Stimulated activated naive CD8-positive, alpha-beta T cell treated with anti-CD3 and anti-CD28 coated beads, Interleukin-15, Interleukin-2, amounts not matched to agents 100 ng/mL and 50 ng/mL, for 24 hours (primary cell): ENCODE measurements around the gene CCR2.
A peak's percentile ranks its signal among the peaks of the same experiment; 100 is the strongest.

Source experiments
- H3K27ac Mint-ChIP-seq: one replicate; pipeline ENCODE4 v1.8.0; 2021; ENCODE audit warnings: mild to moderate bottlenecking, mixed read lengths
- H3K27me3 Mint-ChIP-seq: one replicate; pipeline ENCODE4 v1.8.0; 2021; ENCODE audit warnings: mixed read lengths
- H3K36me3 Mint-ChIP-seq: one replicate; pipeline ENCODE4 v1.8.0; 2021; ENCODE audit warnings: low read depth, mixed read lengths
- H3K4me1 Mint-ChIP-seq: one replicate; pipeline ENCODE4 v1.8.0; 2021; ENCODE audit warnings: low read depth, mixed read lengths
- H3K4me3 Mint-ChIP-seq: one replicate; pipeline ENCODE4 v1.8.0; 2021; ENCODE audit warnings: mild to moderate bottlenecking, mixed read lengths
- H3K9me3 Mint-ChIP-seq: one replicate; pipeline ENCODE4 v1.8.0; 2021; ENCODE audit warnings: mixed read lengths

CCR2 gene

DNA sequence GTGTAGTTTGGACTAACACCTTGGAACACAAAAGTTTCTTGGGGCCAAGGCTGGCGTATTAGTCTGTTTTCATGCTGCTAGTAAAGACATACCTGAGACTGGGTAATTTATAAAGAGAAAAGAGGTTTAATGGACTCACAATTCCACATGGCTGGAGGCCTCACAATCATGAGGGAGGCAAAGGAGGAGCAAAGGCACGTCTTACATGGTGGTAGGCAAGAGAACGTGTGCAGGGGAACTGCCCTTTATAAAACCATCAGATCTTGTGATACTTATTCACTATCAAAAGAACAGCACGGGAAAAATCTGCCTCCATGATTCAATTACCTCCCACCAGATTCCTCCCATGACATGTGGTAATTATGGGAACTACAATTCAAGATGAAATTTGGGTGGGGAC lies 9.4 kb upstream of the CCR2 start:
- Mint-ChIP-seq H3K9me3 (peaks cover 13% of the 10 kb centered on the region), H3K4me3 (no peak overlapping the region), H3K4me1 (peaks cover 19% of the 10 kb centered on the region), H3K27me3 (no peaks in the 10 kb centered on the region), H3K36me3 (peaks cover 5% of the 10 kb centered on the region), H3K27ac (no peak overlapping the region)

GRCh38 chr3:46348823-46349482 lies 5.0 kb upstream of the CCR2 start:
- peak overlapping the region; percentile 50 for H3K27ac Mint-ChIP-seq
- peaks cover 63% of the 10 kb centered on the region for H3K4me1 Mint-ChIP-seq
- H3K4me3 Mint-ChIP-seq = peak overlapping the region; percentile 57

DNA sequence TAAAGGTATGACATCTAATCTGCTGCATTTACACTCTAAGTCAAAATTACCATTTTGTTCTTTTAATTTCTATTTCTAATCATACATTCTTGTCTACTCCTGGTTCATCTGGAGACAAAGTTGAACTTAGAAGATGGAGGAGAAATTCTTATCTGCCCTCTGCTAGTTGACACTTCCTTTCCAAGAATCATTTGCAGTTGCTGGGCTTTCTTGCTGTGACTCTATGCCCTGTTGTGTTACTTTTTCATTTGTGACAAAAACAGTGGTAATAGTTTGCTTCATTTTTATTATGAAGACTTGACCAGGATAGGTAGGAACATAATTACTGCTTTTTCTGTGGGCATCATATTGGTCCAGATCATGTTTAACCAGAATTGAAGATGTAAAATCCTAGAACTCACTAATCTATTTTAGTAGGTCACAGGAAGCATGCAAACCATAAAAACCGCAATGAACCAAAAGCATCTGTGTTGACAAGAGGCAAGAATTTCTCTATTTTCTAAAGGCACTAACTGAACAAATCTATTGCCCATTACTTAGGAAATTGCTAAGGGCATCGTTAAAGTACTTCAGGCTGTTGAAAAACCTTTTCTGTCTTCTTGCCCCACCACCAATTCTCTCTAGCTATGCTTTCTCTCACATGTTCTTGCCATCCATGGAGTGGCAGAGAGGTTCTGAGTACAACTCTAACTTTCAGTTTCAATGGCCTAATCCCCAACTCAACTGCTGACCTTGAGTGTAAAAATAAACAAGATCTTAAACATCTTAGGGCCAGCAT lies 4.2 kb upstream of the CCR2 start:
- H3K36me3 Mint-ChIP-seq = peaks cover 5% of the 10 kb centered on the region
- peaks cover 71% of the 10 kb centered on the region for H3K4me1 Mint-ChIP-seq
- peak overlapping the region; percentile 50 for H3K27ac Mint-ChIP-seq
- peaks cover 17% of the 10 kb centered on the region for H3K27me3 Mint-ChIP-seq
- H3K4me3 Mint-ChIP-seq = peak overlapping the region; percentile 57
- peaks cover 4% of the 10 kb centered on the region for H3K9me3 Mint-ChIP-seq

More at GRCh38 chr3:46348823-46349482, 5.0 kb upstream of the CCR2 start:
- H3K27me3 Mint-ChIP-seq = peaks cover 17% of the 10 kb centered on the region
- H3K9me3 Mint-ChIP-seq = peaks cover 4% of the 10 kb centered on the region
- H3K36me3 Mint-ChIP-seq = peaks cover 5% of the 10 kb centered on the region

GRCh38 chr3:46350262-46350565 lies 3.7 kb upstream of the CCR2 start:
- Mint-ChIP-seq H3K27ac (no peak overlapping the region), H3K27me3 (peaks cover 20% of the 10 kb centered on the region), H3K36me3 (peaks cover 5% of the 10 kb centered on the region), H3K4me3 (peak overlapping the region; percentile 57), H3K4me1 (peaks cover 76% of the 10 kb centered on the region), H3K9me3 (peaks cover 4% of the 10 kb centered on the region)

DNA sequence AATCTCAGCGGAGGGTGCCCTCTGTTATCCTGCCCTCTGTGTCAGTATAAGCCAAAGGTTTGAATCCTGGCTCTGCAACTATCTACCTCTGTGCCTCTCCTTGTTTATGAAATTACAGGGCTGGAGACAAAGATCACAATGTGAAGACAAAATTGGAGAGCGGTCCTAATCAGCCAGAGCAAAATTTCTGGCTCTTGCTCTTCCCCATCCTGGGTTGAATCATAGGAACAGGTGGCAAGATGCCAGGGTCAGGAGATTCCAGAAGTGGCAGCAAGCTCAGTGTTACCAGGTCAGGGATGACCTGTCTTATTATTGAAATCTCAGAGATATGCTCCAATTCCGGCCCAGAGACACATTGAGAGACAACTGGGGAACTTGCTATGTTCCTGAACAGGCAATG lies 2.3 kb upstream of the CCR2 start:
- peaks cover 5% of the 10 kb centered on the region for H3K36me3 Mint-ChIP-seq
- H3K4me1 Mint-ChIP-seq = peaks cover 82% of the 10 kb centered on the region
- H3K9me3 Mint-ChIP-seq = peaks cover 4% of the 10 kb centered on the region
- H3K4me3 Mint-ChIP-seq = no peak overlapping the region
- H3K27ac Mint-ChIP-seq = no peak overlapping the region
- peaks cover 32% of the 10 kb centered on the region for H3K27me3 Mint-ChIP-seq

DNA sequence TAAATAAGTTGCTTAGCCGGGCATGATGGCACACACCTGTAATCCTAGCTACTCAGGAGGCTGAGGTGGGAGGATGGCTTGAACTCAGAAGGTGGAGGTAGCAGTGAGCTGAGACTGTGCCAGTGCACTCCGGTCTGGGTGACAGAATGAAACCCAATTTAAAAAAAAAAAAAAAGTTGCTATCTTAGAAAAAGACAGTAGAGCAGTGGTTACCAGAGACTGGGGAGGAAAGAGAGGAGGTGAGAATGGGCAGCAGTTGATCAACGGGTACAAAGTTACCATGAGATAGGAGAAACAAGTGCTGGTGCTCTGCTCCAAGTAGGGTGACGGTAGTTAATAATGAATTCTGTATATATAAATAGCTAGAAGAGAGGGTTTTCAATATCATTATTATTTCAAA lies 821 bp upstream of the CCR2 start:
- Mint-ChIP-seq H3K4me3 (peak overlapping the region; percentile 27), H3K27ac (peak overlapping the region; percentile 37), H3K4me1 (peaks cover 81% of the 10 kb centered on the region), H3K9me3 (peaks cover 4% of the 10 kb centered on the region), H3K36me3 (no peaks in the 10 kb centered on the region), H3K27me3 (peaks cover 36% of the 10 kb centered on the region)

- H3K27me3 Mint-ChIP-seq = peaks cover 40% of the 10 kb centered on the region
- H3K4me3 Mint-ChIP-seq = no peak overlapping the region
- no peaks in the 10 kb centered on the region for H3K9me3 Mint-ChIP-seq
- H3K27ac Mint-ChIP-seq = peak overlapping the region; percentile 74
- H3K4me1 Mint-ChIP-seq = peaks cover 74% of the 10 kb centered on the region
- H3K36me3 Mint-ChIP-seq = no peaks in the 10 kb centered on the region
Measured at GRCh38 chr3:46354478-46354877, 567 bp downstream of the CCR2 start.

GRCh38 chr3:46354984-46355383 lies 1.1 kb downstream of the CCR2 start:
- no peak overlapping the region for H3K27ac Mint-ChIP-seq
- no peaks in the 10 kb centered on the region for H3K9me3 Mint-ChIP-seq
- peaks cover 73% of the 10 kb centered on the region for H3K4me1 Mint-ChIP-seq

GRCh38 chr3:46356276-46356675 lies 2.4 kb downstream of the CCR2 start:
- peaks cover 33% of the 10 kb centered on the region for H3K27me3 Mint-ChIP-seq
- H3K27ac Mint-ChIP-seq = no peak overlapping the region
- no peak overlapping the region for H3K4me3 Mint-ChIP-seq
- no peaks in the 10 kb centered on the region for H3K9me3 Mint-ChIP-seq
- H3K36me3 Mint-ChIP-seq = no peaks in the 10 kb centered on the region
- H3K4me1 Mint-ChIP-seq = peaks cover 71% of the 10 kb centered on the region

More at GRCh38 chr3:46354984-46355383, 1.1 kb downstream of the CCR2 start:
- peaks cover 40% of the 10 kb centered on the region for H3K27me3 Mint-ChIP-seq
- H3K4me3 Mint-ChIP-seq = no peak overlapping the region
- H3K36me3 Mint-ChIP-seq = no peaks in the 10 kb centered on the region

DNA sequence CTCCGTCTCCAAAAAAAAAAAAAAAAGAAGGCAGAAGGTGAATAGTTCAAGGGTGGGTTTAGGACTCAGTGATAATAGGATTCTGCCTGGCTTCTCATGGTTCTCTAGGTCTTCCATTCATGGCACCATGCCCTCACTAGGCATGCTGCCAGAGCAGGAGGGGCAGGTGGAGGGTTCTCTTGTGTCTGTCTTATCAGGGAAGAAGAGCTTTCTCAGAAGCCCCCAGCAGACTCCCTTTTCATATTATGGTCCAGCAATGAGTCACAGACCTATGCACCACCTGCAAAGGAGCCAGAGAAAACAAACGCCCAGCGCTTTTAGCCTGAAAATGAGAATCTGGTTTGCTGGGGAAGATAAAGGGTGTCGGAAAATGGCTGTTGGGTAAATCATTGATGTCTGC lies 3.0 kb downstream of the CCR2 start:
- Mint-ChIP-seq H3K9me3 (no peaks in the 10 kb centered on the region), H3K27ac (no peak overlapping the region), H3K4me1 (peaks cover 71% of the 10 kb centered on the region), H3K4me3 (no peak overlapping the region), H3K27me3 (peaks cover 28% of the 10 kb centered on the region), H3K36me3 (no peaks in the 10 kb centered on the region)

- Mint-ChIP-seq H3K9me3 (no peaks in the 10 kb centered on the region), H3K36me3 (no peaks in the 10 kb centered on the region), H3K27me3 (peaks cover 24% of the 10 kb centered on the region), H3K4me3 (no peak overlapping the region), H3K4me1 (peaks cover 58% of the 10 kb centered on the region), H3K27ac (no peak overlapping the region)
Measured at GRCh38 chr3:46358466-46358865, 4.6 kb downstream of the CCR2 start.

DNA sequence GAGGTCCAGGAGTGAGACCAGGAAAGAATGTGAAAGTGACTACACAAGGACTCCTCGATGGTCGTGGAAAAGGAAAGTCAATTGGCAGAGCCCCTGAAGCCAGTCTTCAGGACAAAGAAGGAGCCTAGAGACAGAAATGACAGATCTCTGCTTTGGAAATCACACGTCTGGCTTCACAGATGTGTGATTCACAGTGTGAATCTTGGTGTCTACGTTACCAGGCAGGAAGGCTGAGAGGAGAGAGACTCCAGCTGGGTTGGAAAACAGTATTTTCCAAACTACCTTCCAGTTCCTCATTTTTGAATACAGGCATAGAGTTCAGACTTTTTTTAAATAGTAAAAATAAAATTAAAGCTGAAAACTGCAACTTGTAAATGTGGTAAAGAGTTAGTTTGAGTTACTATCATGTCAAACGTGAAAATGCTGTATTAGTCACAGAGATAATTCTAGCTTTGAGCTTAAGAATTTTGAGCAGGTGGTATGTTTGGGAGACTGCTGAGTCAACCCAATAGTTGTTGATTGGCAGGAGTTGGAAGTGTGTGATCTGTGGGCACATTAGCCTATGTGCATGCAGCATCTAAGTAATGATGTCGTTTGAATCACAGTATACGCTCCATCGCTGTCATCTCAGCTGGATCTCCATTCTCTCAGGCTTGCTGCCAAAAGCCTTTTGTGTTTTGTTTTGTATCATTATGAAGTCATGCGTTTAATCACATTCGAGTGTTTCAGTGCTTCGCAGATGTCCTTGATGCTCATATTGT lies 6.0 kb downstream of the CCR2 start:
- Mint-ChIP-seq H3K36me3 (no peaks in the 10 kb centered on the region), H3K27me3 (peaks cover 28% of the 10 kb centered on the region), H3K4me1 (peaks cover 43% of the 10 kb centered on the region), H3K27ac (peak overlapping the region; percentile 47), H3K4me3 (no peak overlapping the region), H3K9me3 (no peaks in the 10 kb centered on the region)

- H3K9me3 Mint-ChIP-seq = no peaks in the 10 kb centered on the region
- peaks cover 20% of the 10 kb centered on the region for H3K27me3 Mint-ChIP-seq
- no peak overlapping the region for H3K27ac Mint-ChIP-seq
- no peak overlapping the region for H3K4me3 Mint-ChIP-seq
- H3K36me3 Mint-ChIP-seq = no peaks in the 10 kb centered on the region
- H3K4me1 Mint-ChIP-seq = peaks cover 36% of the 10 kb centered on the region
Measured at GRCh38 chr3:46360907-46361306, 7.0 kb downstream of the CCR2 start.

GRCh38 chr3:46361408-46362283 lies 7.7 kb downstream of the CCR2 start:
- H3K27me3 Mint-ChIP-seq = peaks cover 19% of the 10 kb centered on the region
- H3K4me3 Mint-ChIP-seq = no peak overlapping the region
- no peak overlapping the region for H3K27ac Mint-ChIP-seq
- H3K36me3 Mint-ChIP-seq = no peaks in the 10 kb centered on the region
- H3K4me1 Mint-ChIP-seq = peaks cover 34% of the 10 kb centered on the region
- H3K9me3 Mint-ChIP-seq = no peaks in the 10 kb centered on the region
